ENCODE results near the gene AGPAT2.

The AGPAT2 gene

GRCh38 chr9:136681029-136681428 lies 6.2 kb downstream of the AGPAT2 start:
- no peak overlapping the region for H3K4me3 ChIP-seq (ENCODE audit: low read length)
- peaks cover 7% of the 10 kb centered on the region; the same call in 1 of the 2 replicates for H4K20me1 ChIP-seq (ENCODE audit: control insufficient read depth, insufficient read depth, low read depth, low read length)
- peaks cover 16% of the 10 kb centered on the region for H3K79me2 ChIP-seq (ENCODE audit: control insufficient read depth, low read length)
- H3K4me2 ChIP-seq (ENCODE audit: low read length) = no peak overlapping the region
- H3K9me2 ChIP-seq (replicated peaks; ENCODE audit: control insufficient read depth, low read length) = no peaks in the 10 kb centered on the region
- H3F3A ChIP-seq (ENCODE audit: control insufficient read depth, insufficient read depth) = no peaks in the 10 kb centered on the region
- H3K4me1 ChIP-seq (ENCODE audit: control insufficient read depth, low read length) = peaks cover 14% of the 10 kb centered on the region
- no peaks in the 10 kb centered on the region for H3K9me3 ChIP-seq (ENCODE audit: control insufficient read depth, insufficient read depth, low read length)
- no peak for TF ChIP-seq EZH2phosphoT487 (IDR thresholded peaks at IDR 0.05; ENCODE audit: borderline replicate concordance, low read length)
- TF ChIP-seq CTCF (IDR thresholded peaks at IDR 0.05; ENCODE audit: low read depth, low read length, poor library complexity, severe bottlenecking) = no peak
- no peaks in the 10 kb centered on the region for H3K27me3 ChIP-seq (ENCODE audit: control insufficient read depth, low read length)
- H3K36me3 ChIP-seq (ENCODE audit: control insufficient read depth, low read length) = no peaks in the 10 kb centered on the region
- no peak overlapping the region for H3K27ac ChIP-seq (ENCODE audit: low read depth, low read length)

DNA sequence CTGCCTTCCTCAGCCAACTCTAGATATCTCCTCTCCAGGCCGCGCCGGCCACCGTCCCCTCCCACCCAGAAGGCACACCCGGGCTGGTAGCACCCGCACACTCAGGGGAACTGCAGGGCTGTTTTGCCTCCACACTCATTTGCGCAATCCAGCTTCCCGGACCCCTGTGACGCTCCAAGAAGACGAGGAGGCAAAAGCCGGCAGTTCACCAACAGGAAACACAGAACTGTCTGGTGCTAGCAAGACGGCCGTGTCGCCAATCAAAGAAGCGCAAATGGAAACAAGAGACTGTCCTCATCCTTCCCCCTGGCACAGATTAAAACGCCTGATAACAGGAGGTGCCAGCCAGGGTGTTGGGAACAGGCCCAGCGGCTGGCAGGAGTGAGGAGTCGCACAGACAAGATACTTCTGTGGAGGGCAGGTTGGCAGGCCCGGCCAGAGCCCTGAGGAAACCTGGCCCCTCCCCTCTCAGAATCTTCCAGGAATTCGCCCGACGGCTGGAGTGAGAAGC lies 7.8 kb downstream of the AGPAT2 start:
- Histone ChIP-seq H3K9me2 (replicated peaks; ENCODE audit: control insufficient read depth, low read length) (no peaks in the 10 kb centered on the region), H3K79me2 (ENCODE audit: control insufficient read depth, low read length) (peaks cover 5% of the 10 kb centered on the region), H3K4me1 (ENCODE audit: control insufficient read depth, low read length) (peaks cover 8% of the 10 kb centered on the region; the same call in 1 of the 2 replicates), H3K4me3 (ENCODE audit: low read length) (no peak overlapping the region), H3F3A (ENCODE audit: control insufficient read depth, insufficient read depth) (no peaks in the 10 kb centered on the region), H3K9me3 (ENCODE audit: control insufficient read depth, insufficient read depth, low read length) (no peaks in the 10 kb centered on the region), H3K27ac (ENCODE audit: low read depth, low read length) (no peak overlapping the region), H4K20me1 (ENCODE audit: control insufficient read depth, insufficient read depth, low read depth, low read length) (no peaks in the 10 kb centered on the region), H3K36me3 (ENCODE audit: control insufficient read depth, low read length) (no peaks in the 10 kb centered on the region; the same call in 1 of the 2 replicates), H3K4me2 (ENCODE audit: low read length) (no peak overlapping the region), H3K27me3 (ENCODE audit: control insufficient read depth, low read length) (no peaks in the 10 kb centered on the region)
- TF ChIP-seq EZH2phosphoT487 (IDR thresholded peaks at IDR 0.05; ENCODE audit: borderline replicate concordance, low read length) (no peak), CTCF (IDR thresholded peaks at IDR 0.05; ENCODE audit: low read depth, low read length, poor library complexity, severe bottlenecking) (no peak)

DNA sequence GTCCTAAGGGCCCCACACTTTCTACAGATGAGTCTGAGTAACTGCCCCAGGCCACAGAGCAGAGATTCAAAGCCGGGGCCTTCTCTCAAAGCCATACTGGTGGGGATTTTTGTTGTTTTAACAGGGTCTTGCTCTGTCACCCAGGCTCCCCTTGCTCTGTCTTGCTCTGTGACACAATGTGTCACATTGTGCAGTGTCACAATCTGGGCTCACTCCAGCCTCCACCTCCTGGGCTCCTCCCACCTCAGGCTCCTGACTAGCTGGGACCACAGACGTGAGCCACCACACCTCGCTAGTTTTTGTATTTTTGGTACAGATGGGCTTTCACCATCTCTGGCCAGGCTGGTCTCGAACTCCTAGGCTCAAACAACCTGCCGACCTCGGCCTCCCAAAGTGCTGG lies 8.6 kb downstream of the AGPAT2 start:
- Histone ChIP-seq H3K9me2 (replicated peaks; ENCODE audit: control insufficient read depth, low read length) (no peaks in the 10 kb centered on the region), H3K79me2 (ENCODE audit: control insufficient read depth, low read length) (peaks cover 5% of the 10 kb centered on the region), H4K20me1 (ENCODE audit: control insufficient read depth, insufficient read depth, low read depth, low read length) (no peaks in the 10 kb centered on the region), H3K36me3 (ENCODE audit: control insufficient read depth, low read length) (no peaks in the 10 kb centered on the region; the same call in 1 of the 2 replicates), H3F3A (ENCODE audit: control insufficient read depth, insufficient read depth) (no peaks in the 10 kb centered on the region), H3K4me2 (ENCODE audit: low read length) (no peak overlapping the region), H3K9me3 (ENCODE audit: control insufficient read depth, insufficient read depth, low read length) (no peaks in the 10 kb centered on the region), H3K27ac (ENCODE audit: low read depth, low read length) (no peak overlapping the region), H3K27me3 (ENCODE audit: control insufficient read depth, low read length) (no peaks in the 10 kb centered on the region), H3K4me3 (ENCODE audit: low read length) (no peak overlapping the region), H3K4me1 (ENCODE audit: control insufficient read depth, low read length) (peaks cover 5% of the 10 kb centered on the region; the same call in 1 of the 2 replicates)
- no peak for TF ChIP-seq CTCF (IDR thresholded peaks at IDR 0.05; ENCODE audit: low read depth, low read length, poor library complexity, severe bottlenecking)
- TF ChIP-seq EZH2phosphoT487 (IDR thresholded peaks at IDR 0.05; ENCODE audit: borderline replicate concordance, low read length) = no peak
